GM12878 (cell line): ENCODE results near the gene STK39. TPM values are rescaled to one million over a fixed set of nuclear protein-coding genes. Genes with fewer than 3 reads are reported as not detected.

Experiments
- ATAC-seq: fragments of 200-7000 bp; cut with Tn5 transposase; 3 replicates; pipeline ENCODE4 v1.9.1; 2020; ENCODE audit warnings: mild to moderate bottlenecking, moderate library complexity
- BruUV-seq: library from RNA; stranded (reverse); fragments of 400-500 nt; replicated peaks from 2 replicates; lab custom pipeline; 2021; lab: Mats Ljungman, UMichigan
- CTCF ChIA-PET: fragments of 300-600 bp; sonication (Branson Sonifier 250); formaldehyde crosslinking; extraction: SDS; loops from one replicate; lab custom pipeline; 2021; ENCODE audit warnings: inconsistent platforms; lab: Yijun Ruan, JAX
- POLR2A ChIA-PET: fragments of 350-600 bp; formaldehyde crosslinking; extraction: SDS; loops from one replicate; lab custom pipeline; 2021; ENCODE audit warnings: inconsistent platforms; lab: Charles Lee
- RAD21 ChIA-PET: fragments of 300-600 bp; sonication (Branson Sonifier 250); formaldehyde crosslinking; loops from one replicate; lab custom pipeline; 2023; ENCODE audit warnings: antibody characterized with exemption; ENCODE audit not compliant: unreplicated experiment; lab: Charles Lee
- SMC1A ChIA-PET: fragments of 300-600 bp; sonication (Branson Sonifier 250); formaldehyde crosslinking; loops from one replicate; lab custom pipeline; 2023; ENCODE audit not compliant: unreplicated experiment, uncharacterized antibody; lab: Charles Lee
- DNase-seq: peaks from one replicate; pipeline ENCODE4 v3.0.0-alpha.2; 2011; ENCODE audit warnings: low read depth, low spot score
- FAIRE-seq: peaks from 3 replicates; lab custom pipeline; 2011; peaks lifted over from hg19 to GRCh38; lab: Jason Lieb, UNC
- H2AFZ ChIP-seq: 2 replicates; pipeline ENCODE4 v1.6.0; 2011; ENCODE audit warnings: low read depth, low read length, control low read depth; ENCODE audit not compliant: control insufficient read depth
- H3K27ac ChIP-seq: 2 replicates; pipeline ENCODE4 v1.5.1; 2011; ENCODE audit warnings: control low read depth; ENCODE audit not compliant: control insufficient read depth, insufficient read depth
- H3K27me3 ChIP-seq, 2 experiments: replicated peaks in 1 of 2; 2 replicates each; pipeline versions ENCODE4 v1.6.0 to v1.6.1; 2011; ENCODE audit warnings: low read length in 1 of 2; ENCODE audit not compliant: control insufficient read depth in 2 of 2, insufficient read depth in 2 of 2
- H3K36me3 ChIP-seq, 2 experiments: 2 replicates each; pipeline ENCODE4 v1.5.1; 2011; ENCODE audit warnings: low read length in 1 of 2; ENCODE audit not compliant: control insufficient read depth in 2 of 2, insufficient read depth in 2 of 2
- H3K4me1 ChIP-seq: 2 replicates; pipeline ENCODE4 v1.6.1; 2011; ENCODE audit warnings: mild to moderate bottlenecking, low read length, moderate library complexity, mixed read lengths; ENCODE audit not compliant: control insufficient read depth, insufficient read depth
- H3K4me2 ChIP-seq: 2 replicates; pipeline ENCODE4 v1.6.0; 2011; ENCODE audit warnings: control low read depth; ENCODE audit not compliant: control insufficient read depth, insufficient read depth
- H3K4me3 ChIP-seq: fragments of 200-600 bp; sonication (generic); 2 replicates; pipeline ENCODE4 v1.5.1; 2016
- H3K79me2 ChIP-seq: 2 replicates; pipeline ENCODE4 v1.6.0; 2011; ENCODE audit warnings: low read length; ENCODE audit not compliant: control insufficient read depth, insufficient read depth
- H3K9ac ChIP-seq: 2 replicates; pipeline ENCODE4 v1.8.0; 2011; ENCODE audit warnings: low read length, control low read depth, mixed read lengths; ENCODE audit not compliant: control insufficient read depth, insufficient read depth
- H3K9me3 ChIP-seq: replicated peaks from 3 replicates; pipeline ENCODE4 v1.5.1; 2011; ENCODE audit warnings: mild to moderate bottlenecking, low read length; ENCODE audit not compliant: control insufficient read depth, insufficient read depth
- H4K20me1 ChIP-seq: 2 replicates; pipeline ENCODE4 v1.6.0; 2011; ENCODE audit not compliant: control insufficient read depth, insufficient read depth
- CBX5 ChIP-seq: sonication (generic); IDR thresholded peaks from 2 replicates; pipeline ENCODE4 v1.6.1; 2016; ENCODE audit warnings: low read depth, moderate library complexity, mild to moderate bottlenecking, inconsistent platforms
- CREB1 ChIP-seq: IDR thresholded peaks from 2 replicates; pipeline ENCODE4 v1.6.1; 2012; ENCODE audit warnings: low read depth, mild to moderate bottlenecking, inconsistent platforms
- FOXM1 ChIP-seq: IDR thresholded peaks from 2 replicates; pipeline ENCODE4 v1.6.1; 2012; ENCODE audit warnings: low read depth, mild to moderate bottlenecking, inconsistent platforms, low read length, moderate library complexity
- MTA2 ChIP-seq: fragments of 450-650 bp; IDR thresholded peaks from 2 replicates; pipeline ENCODE4 v1.6.1; 2016; ENCODE audit warnings: low read depth, mild to moderate bottlenecking, moderate library complexity
- PBX3 ChIP-seq: IDR thresholded peaks from 2 replicates; pipeline ENCODE4 v1.6.1; 2011; ENCODE audit warnings: mild to moderate bottlenecking, low read depth, low read length, moderate library complexity; ENCODE audit not compliant: insufficient replicate concordance
- RB1 ChIP-seq: fragments of 450-650 bp; formaldehyde crosslinking; IDR thresholded peaks from 2 replicates; pipeline ENCODE4 v1.6.1; 2017; ENCODE audit warnings: mild to moderate bottlenecking, borderline replicate concordance
- SIN3A ChIP-seq: IDR thresholded peaks from 2 replicates; pipeline ENCODE4 v1.6.1; 2012; ENCODE audit warnings: low read depth, low read length, improper control_type of control experiment
- ZNF622 ChIP-seq: fragments of 450-650 bp; IDR thresholded peaks from 2 replicates; pipeline ENCODE4 v1.6.1; 2017; ENCODE audit warnings: mild to moderate bottlenecking, inconsistent platforms
- WGBS: methylation state at CpG from one replicate; pipeline ENCODE4 v1.1.6; 2016; ENCODE audit warnings: low lambda C conversion rate; ENCODE audit not compliant: insufficient replicate concordance, insufficient coverage; ENCODE audit errors: missing lambda C conversion rate; 5-methylcytosine and 5-hydroxymethylcytosine counted together
- in situ Hi-C: fragments of 300-500 bp; cut with MboI; formaldehyde crosslinking; loops from 9 replicates; pipeline ENCODE4 v1.14.3; 2018; ENCODE audit warnings: mixed read lengths
- intact Hi-C: fragments of 100-400 bp; cut with micrococcal nuclease; formaldehyde crosslinking; loops from one replicate; pipeline ENCODE4 v1.14.2; 2022; ENCODE audit not compliant: unreplicated experiment
- polyA plus RNA-seq, 11 experiments: library from polyadenylated mRNA; depleted of rRNA in 4 of 11; unstranded in 6 of 11; stranded (reverse) in 5 of 11; fragments of >200 nt; fragmentation: Nextera tagmentation in 4 of 11; fragmentation: Illumina TruSeq in 1 of 11; extraction: Ambion mirVana in 4 of 11; extraction: Trizol in 1 of 11; gene quantifications; 1 replicate in 1 of 11; 2 replicates in 10 of 11; pipeline versions ENCODE4 v1.2.1 to v1.2.3, GENCODE V29; 2011 to 2016; ENCODE audit warnings: inconsistent platforms in 2 of 11, missing spikeins in 2 of 11, low read depth in 1 of 11
- total RNA-seq, 4 experiments: library from RNA; depleted of rRNA in 3 of 4; stranded (reverse); fragments of >200 nt in 3 of 4; fragmentation: Illumina TruSeq in 1 of 4; extraction: Trizol in 1 of 4; gene quantifications; 2 replicates each; pipeline versions ENCODE4 v1.2.1 to v1.2.3, GENCODE V29; 2013 to 2021

STK39 gene
- total and polyA plus RNA-seq, 10 of the 15 experiments (the other 5 are each of a cell fraction or from before 2014, with no cell fraction given) = 0.03 to 0.21 (median 0.07) TPM; not detected in 5

- intact Hi-C loops (no loop called here), in situ Hi-C loops (no loop called here)
- ChIA-PET POLR2A (no interaction called here), RAD21 (no interaction called here), SMC1A (no interaction called here), CTCF (no interaction called here)
- Histone ChIP-seq H3K27me3 (no peaks in the 10 kb centered on the region), H3K4me1 (no peaks in the 10 kb centered on the region), H3K4me2 (no peak overlapping the region), H3K27ac (no peak overlapping the region), H3K4me3 (no peak overlapping the region), H3K9me3 (no peaks in the 10 kb centered on the region), H3K79me2 (no peaks in the 10 kb centered on the region), H3K9ac (no peak overlapping the region), H4K20me1 (no peaks in the 10 kb centered on the region), H2AFZ (no peak overlapping the region), H3K36me3 (no peaks in the 10 kb centered on the region)
- TF ChIP-seq CBX5 (no peak), ZNF622 (no peak)
- BruUV-seq = no TSS peak
- ATAC-seq = no peak
- FAIRE-seq = no peak
- 14% methylated on average over 3 of the region's 3 CpGs for WGBS
- no peak for DNase-seq
Measured at GRCh38 chr2:167929484-167929883, 317.9 kb downstream of the STK39 start.

DNA sequence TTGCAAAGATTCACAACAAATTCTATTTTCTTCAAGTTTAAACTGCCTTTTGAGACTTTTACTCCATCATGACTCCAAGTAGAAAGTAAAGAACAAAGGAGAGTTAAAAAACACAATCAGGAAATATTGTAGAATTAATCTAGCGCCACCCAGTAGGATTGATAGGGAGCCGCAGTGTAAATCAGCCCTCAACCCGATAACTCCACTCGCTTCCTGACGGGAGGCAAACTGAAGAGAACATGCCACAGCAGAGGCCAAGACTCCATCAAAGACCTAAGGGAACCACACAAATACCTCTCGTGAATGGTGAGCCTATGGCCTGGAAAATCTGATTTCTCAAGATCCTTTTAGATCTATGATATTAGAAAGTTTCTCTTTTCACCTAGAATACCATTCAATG is 319.0 kb downstream of the STK39 start:
- no TSS peak for BruUV-seq

More for the DNA sequence above, 319.0 kb downstream of the STK39 start:
- H4K20me1 ChIP-seq = no peaks in the 10 kb centered on the region
- H3K9me3 ChIP-seq = no peaks in the 10 kb centered on the region
- no peak overlapping the region for H3K27ac ChIP-seq
- no peaks in the 10 kb centered on the region for H3K27me3 ChIP-seq
- no peak overlapping the region for H3K4me2 ChIP-seq
- no peaks in the 10 kb centered on the region for H3K4me1 ChIP-seq
- ATAC-seq (no peak), FAIRE-seq (no peak), DNase-seq (no peak)
- in situ Hi-C loops (no loop called here), intact Hi-C loops (no loop called here)
- H3K36me3 ChIP-seq = no peaks in the 10 kb centered on the region
- ChIA-PET CTCF (no interaction called here), POLR2A (no interaction called here), SMC1A (no interaction called here), RAD21 (no interaction called here)
- no peak overlapping the region for H2AFZ ChIP-seq
- no peak for TF ChIP-seq SIN3A
- TF ChIP-seq MTA2 = no peak
- TF ChIP-seq FOXM1 = no peak
- no peak for TF ChIP-seq CREB1
- TF ChIP-seq RB1 = no peak
- no peak for TF ChIP-seq PBX3
- WGBS = 54% methylated on average over 6 of the region's 6 CpGs
- H3K4me3 ChIP-seq = no peak overlapping the region
- no peaks in the 10 kb centered on the region for H3K79me2 ChIP-seq
- no peak overlapping the region for H3K9ac ChIP-seq
